Heart left ventricle (tissue), 16 donors: ENCODE results near the gene P2RX7. TPM values are rescaled to one million over a fixed set of nuclear protein-coding genes. Genes with fewer than 3 reads are reported as not detected.

Experiments
- ATAC-seq, 4 donors: fragments of 200-7000 bp; cut with Tn5 transposase; one replicate each; pipeline ENCODE4 v1.9.1; 2020 to 2022; ENCODE audit warnings: moderate library complexity in 4 of 4, mild to moderate bottlenecking in 3 of 4, moderate number of reproducible peaks in 1 of 4
- DNase-seq, 5 donors: peaks; one replicate each; pipeline ENCODE4 v3.0.0-alpha.2; 2020
- H3K27ac ChIP-seq, 12 donors: fragments of 200-600 bp; sonication (generic) in 4 of 12; one replicate each; pipeline versions ENCODE4 v1.5.0 to v1.8.0; 2016 to 2022; ENCODE audit warnings: mild to moderate bottlenecking in 2 of 12
- H3K27me3 ChIP-seq, 9 donors: fragments of 200-600 bp; sonication (generic) in 2 of 9; one replicate each; pipeline versions ENCODE4 v1.5.1 to v1.8.0; 2016 to 2022; ENCODE audit warnings: mild to moderate bottlenecking in 3 of 9
- H3K36me3 ChIP-seq, 9 donors: fragments of 200-600 bp; sonication (generic) in 2 of 9; one replicate each; pipeline versions ENCODE4 v1.5.0 to v1.8.0; 2018 to 2022; ENCODE audit warnings: mild to moderate bottlenecking in 2 of 9
- H3K4me1 ChIP-seq, 12 donors: fragments of 200-600 bp; sonication (generic) in 4 of 12; one replicate each; pipeline versions ENCODE4 v1.5.0 to v1.8.0; 2016 to 2022; ENCODE audit warnings: mild to moderate bottlenecking in 3 of 12
- H3K4me3 ChIP-seq, 12 donors: fragments of 200-600 bp; sonication (generic) in 4 of 12; one replicate each; pipeline versions ENCODE4 v1.5.0 to v1.8.0; 2017 to 2022; ENCODE audit warnings: mild to moderate bottlenecking in 9 of 12, moderate library complexity in 4 of 12
- H3K9me3 ChIP-seq, 12 donors: fragments of 200-600 bp; sonication (generic) in 4 of 12; one replicate each; pipeline versions ENCODE4 v1.5.0 to v1.8.0; 2016 to 2022; ENCODE audit warnings: mild to moderate bottlenecking in 1 of 12
- CTCF ChIP-seq, 12 donors: fragments of 200-600 bp; sonication (generic) in 4 of 12; IDR thresholded peaks; one replicate each; pipeline versions ENCODE4 v1.5.0 to v1.8.0; 2018 to 2022; ENCODE audit warnings: antibody characterized with exemption in 12 of 12, mild to moderate bottlenecking in 5 of 12
- POLR2A ChIP-seq, 2 donors: fragments of 450-650 bp; IDR thresholded peaks; one replicate each; pipeline ENCODE4 v1.6.1; 2017; ENCODE audit warnings: antibody characterized with exemption in 2 of 2, mild to moderate bottlenecking in 2 of 2, moderate library complexity in 2 of 2
- WGBS, 4 donors: extraction: QIAGEN DNeasy Blood & Tissue Kit in 2 of 4; methylation state at CpG; one replicate each; pipeline versions ENCODE4 v1.1.5 to v1.1.7; 2013 to 2018; 5-methylcytosine and 5-hydroxymethylcytosine counted together
- intact Hi-C, 10 donors: fragments of 100-400 bp; cut with DNase I; formaldehyde crosslinking; loops; one replicate each; pipeline versions ENCODE4 v1.11.1 to v1.14.2; 2022
- polyA plus RNA-seq, 2 donors: library from polyadenylated mRNA; stranded (reverse); fragments of 200-250 nt; gene quantifications; one replicate each; pipeline ENCODE4 v1.2.3, GENCODE V29; 2013
- total RNA-seq, 9 donors: library from RNA; depleted of rRNA in 2 of 9; stranded (reverse); fragments of >200 nt in 2 of 9; fragmentation: NEBNext Ultra II Directional in 3 of 9; extraction: Animal tissue kit (Norgen Biotek cat#: 25700) in 3 of 9; gene quantifications; one replicate each; pipeline versions ENCODE4 v1.1.0 to v1.2.4, GENCODE V29; 2016 to 2023
- donor health status: ischemic (EF 13 %, LVEDD 7.1; RV severe dilation, severe dysfunction).
- donor health status: healthy with polysubstance abuse.
- donor health status: DM: no; HTN: yes; CAD: no.
- donor health status: DM: no; HTN: no; CAD: no.
- donor health status: ischemic (EF 25% LVEDD 6.9; RV normal size, moderate dysfunction).
- donor health status: ischemic (EF 25% LVEDD 5.7; RV mildly dilated, moderate dysfunction).
- donor health status: healthy.
- donor health status: DM: yes; HTN: yes; CAD: no.
- donor health status: ischemic (EF 35%, LVEDD 5.7; RV mildly dilated, moderate dysfunction).
- donor health status: nonischemic (EF 11% LVEDD 7.7; RV severe dilation, severe dysfunction).
- donor health status: DM: yes; HTN: yes; CAD: no.
- donor health status: PGD.
- donor health status: ischemic (EF 29% LVEDD 5.4; RV normal size, mild dysfunction).
- donor health status: nonischemic (EF 23%, LVEDD 6.1; RV moderate dilation, normal function).

P2RX7 gene
- total and polyA plus RNA-seq, 11 donors = 0.39 to 12.0 (median 1.8) TPM

GRCh38 chr12:121237415-121237814, 104.7 kb downstream of the P2RX7 start:
- ATAC-seq (no peak), DNase-seq (no peak)
- TF ChIP-seq POLR2A (IDR thresholded peaks at IDR 0.05) = no peak
- no peak for TF ChIP-seq CTCF (IDR thresholded peaks at IDR 0.05)
- Histone ChIP-seq H3K4me1 (peaks cover 0 to 43% (median 0%) of the 10 kb centered on the region in 12 donors), H3K36me3 (peaks cover 0 to 58% (median 35%) of the 10 kb centered on the region in 9 donors), H3K27me3 (no peaks in the 10 kb centered on the region), H3K27ac (peak overlapping the region in 1 of 12 donors; percentile 24), H3K4me3 (no peak overlapping the region), H3K9me3 (no peaks in the 10 kb centered on the region)
- intact Hi-C loops = no loop called here
- WGBS, 4 donors = 73 to 92% (median 85%) methylated on average over 8 of the region's 8 CpGs

Other genes starting within 250 kb of the P2RX7 start
- gene SPPL3, start 228.5 kb upstream of the P2RX7 start, total RNA-seq = 10 to 100 TPM; 16.1 to 48.2 (median 27.0) TPM
- gene SPPL3, start 228.5 kb upstream of the P2RX7 start, polyA plus RNA-seq = 10 to 100 TPM in 1 of 2 donors, 1 to 10 TPM in 1; 8.2 to 16.6 TPM
- not detected for gene HNF1A, start 154.3 kb upstream of the P2RX7 start, total RNA-seq
- under 1 TPM in 1 of 2 donors, not detected in 1; 0.03 TPM for gene HNF1A, start 154.3 kb upstream of the P2RX7 start, polyA plus RNA-seq
- 10 to 100 TPM in 3 of 9 donors, 1 to 10 TPM in 6; 7.2 to 16.0 (median 9.2) TPM for gene C12orf43, start 116.4 kb upstream of the P2RX7 start, total RNA-seq
- gene C12orf43, start 116.4 kb upstream of the P2RX7 start, polyA plus RNA-seq = 10 to 100 TPM in 1 of 2 donors, 1 to 10 TPM in 1; 5.9 to 16.3 TPM
- gene OASL, start 93.6 kb upstream of the P2RX7 start, total RNA-seq = 1 to 10 TPM in 2 of 9 donors, under 1 TPM in 6, not detected in 1; 0.32 to 5.0 (median 0.61) TPM
- gene OASL, start 93.6 kb upstream of the P2RX7 start, polyA plus RNA-seq = under 1 TPM; 0.42 to 0.57 TPM
- gene P2RX4, start 77.3 kb downstream of the P2RX7 start, total RNA-seq = 10 to 100 TPM in 4 of 9 donors, 1 to 10 TPM in 5; 3.2 to 27.4 (median 7.7) TPM
- 1 to 10 TPM; 4.0 to 5.3 TPM for gene P2RX4, start 77.3 kb downstream of the P2RX7 start, polyA plus RNA-seq
- 10 to 100 TPM; 12.5 to 28.2 (median 16.0) TPM for gene CAMKK2, start 163.8 kb downstream of the P2RX7 start, total RNA-seq
- gene CAMKK2, start 163.8 kb downstream of the P2RX7 start, polyA plus RNA-seq = 10 to 100 TPM in 1 of 2 donors, 1 to 10 TPM in 1; 7.4 to 19.5 TPM
- 10 to 100 TPM; 55.0 to 81.1 (median 59.1) TPM for gene ANAPC5, start 219.5 kb downstream of the P2RX7 start, total RNA-seq
- 10 to 100 TPM; 58.1 to 81.7 TPM for gene ANAPC5, start 219.5 kb downstream of the P2RX7 start, polyA plus RNA-seq